GM12878 (cell line): Measurements from ENCODE around the gene PUS10. TPM values are rescaled to one million over a fixed set of nuclear protein-coding genes. Genes with fewer than 3 reads are reported as not detected.

Experiments
- ATAC-seq: fragments of 200-7000 bp; cut with Tn5 transposase; 3 replicates; pipeline ENCODE4 v1.9.1; 2020; ENCODE audit warnings: mild to moderate bottlenecking, moderate library complexity
- BruUV-seq: library from RNA; stranded (reverse); fragments of 400-500 nt; replicated peaks from 2 replicates; lab custom pipeline; 2021; lab: Mats Ljungman, UMichigan
- CTCF ChIA-PET: fragments of 300-600 bp; sonication (Branson Sonifier 250); formaldehyde crosslinking; extraction: SDS; loops from one replicate; lab custom pipeline; 2021; ENCODE audit warnings: inconsistent platforms; lab: Yijun Ruan, JAX
- POLR2A ChIA-PET: fragments of 350-600 bp; formaldehyde crosslinking; extraction: SDS; loops from one replicate; lab custom pipeline; 2021; ENCODE audit warnings: inconsistent platforms; lab: Charles Lee
- RAD21 ChIA-PET: fragments of 300-600 bp; sonication (Branson Sonifier 250); formaldehyde crosslinking; loops from one replicate; lab custom pipeline; 2023; ENCODE audit warnings: antibody characterized with exemption; ENCODE audit not compliant: unreplicated experiment; lab: Charles Lee
- SMC1A ChIA-PET: fragments of 300-600 bp; sonication (Branson Sonifier 250); formaldehyde crosslinking; loops from one replicate; lab custom pipeline; 2023; ENCODE audit not compliant: unreplicated experiment, uncharacterized antibody; lab: Charles Lee
- DNase-seq: peaks from one replicate; pipeline ENCODE4 v3.0.0-alpha.2; 2011; ENCODE audit warnings: low read depth, low spot score
- FAIRE-seq: peaks from 3 replicates; lab custom pipeline; 2011; peaks lifted over from hg19 to GRCh38; lab: Jason Lieb, UNC
- H2AFZ ChIP-seq: 2 replicates; pipeline ENCODE4 v1.6.0; 2011; ENCODE audit warnings: low read depth, low read length, control low read depth; ENCODE audit not compliant: control insufficient read depth
- H3K27ac ChIP-seq: 2 replicates; pipeline ENCODE4 v1.5.1; 2011; ENCODE audit warnings: control low read depth; ENCODE audit not compliant: control insufficient read depth, insufficient read depth
- H3K27me3 ChIP-seq, 2 experiments: replicated peaks in 1 of 2; 2 replicates each; pipeline versions ENCODE4 v1.6.0 to v1.6.1; 2011; ENCODE audit warnings: low read length in 1 of 2; ENCODE audit not compliant: control insufficient read depth in 2 of 2, insufficient read depth in 2 of 2
- H3K36me3 ChIP-seq, 2 experiments: 2 replicates each; pipeline ENCODE4 v1.5.1; 2011; ENCODE audit warnings: low read length in 1 of 2; ENCODE audit not compliant: control insufficient read depth in 2 of 2, insufficient read depth in 2 of 2
- H3K4me1 ChIP-seq: 2 replicates; pipeline ENCODE4 v1.6.1; 2011; ENCODE audit warnings: mild to moderate bottlenecking, low read length, moderate library complexity, mixed read lengths; ENCODE audit not compliant: control insufficient read depth, insufficient read depth
- H3K4me2 ChIP-seq: 2 replicates; pipeline ENCODE4 v1.6.0; 2011; ENCODE audit warnings: control low read depth; ENCODE audit not compliant: control insufficient read depth, insufficient read depth
- H3K4me3 ChIP-seq: fragments of 200-600 bp; sonication (generic); 2 replicates; pipeline ENCODE4 v1.5.1; 2016
- H3K79me2 ChIP-seq: 2 replicates; pipeline ENCODE4 v1.6.0; 2011; ENCODE audit warnings: low read length; ENCODE audit not compliant: control insufficient read depth, insufficient read depth
- H3K9ac ChIP-seq: 2 replicates; pipeline ENCODE4 v1.8.0; 2011; ENCODE audit warnings: low read length, control low read depth, mixed read lengths; ENCODE audit not compliant: control insufficient read depth, insufficient read depth
- H3K9me3 ChIP-seq: replicated peaks from 3 replicates; pipeline ENCODE4 v1.5.1; 2011; ENCODE audit warnings: mild to moderate bottlenecking, low read length; ENCODE audit not compliant: control insufficient read depth, insufficient read depth
- H4K20me1 ChIP-seq: 2 replicates; pipeline ENCODE4 v1.6.0; 2011; ENCODE audit not compliant: control insufficient read depth, insufficient read depth
- CHD1 ChIP-seq: IDR thresholded peaks from 2 replicates; pipeline ENCODE4 v1.6.1; 2012; ENCODE audit warnings: low read depth, low read length, improper control_type of control experiment
- EZH2 ChIP-seq: IDR thresholded peaks from 2 replicates; pipeline ENCODE4 v1.6.1; 2012; ENCODE audit warnings: low read depth, mild to moderate bottlenecking, control low read depth, inconsistent platforms, low read length, borderline replicate concordance; ENCODE audit not compliant: control insufficient read depth
- POU2F2 ChIP-seq: IDR thresholded peaks from 3 replicates; pipeline ENCODE4 v1.6.1; 2011; ENCODE audit warnings: low read depth, mild to moderate bottlenecking, low read length, borderline replicate concordance
- RUNX3 ChIP-seq: IDR thresholded peaks from 2 replicates; pipeline ENCODE4 v1.6.1; 2012; ENCODE audit warnings: low read length, inconsistent platforms
- SKIL ChIP-seq: fragments of 450-650 bp; IDR thresholded peaks from 2 replicates; pipeline ENCODE4 v1.6.1; 2017; ENCODE audit warnings: mild to moderate bottlenecking, low read depth, inconsistent platforms; ENCODE audit not compliant: poor library complexity, severe bottlenecking
- SMARCA5 ChIP-seq: fragments of 450-650 bp; IDR thresholded peaks from 2 replicates; pipeline ENCODE4 v1.6.1; 2017; ENCODE audit warnings: mild to moderate bottlenecking
- SP1 ChIP-seq: IDR thresholded peaks from one replicate; pipeline ENCODE4 v1.6.1; 2011; ENCODE audit warnings: low read depth, low read length
- SUZ12 ChIP-seq: fragments of 200-600 bp; sonication (generic); IDR thresholded peaks from one replicate; pipeline ENCODE4 v1.6.1; 2018; ENCODE audit warnings: antibody characterized with exemption, mild to moderate bottlenecking; ENCODE audit not compliant: unreplicated experiment
- TBL1XR1 ChIP-seq: IDR thresholded peaks from 2 replicates; pipeline ENCODE4 v1.6.1; 2012; ENCODE audit warnings: low read depth, low read length, improper control_type of control experiment
- USF1 ChIP-seq: IDR thresholded peaks from 2 replicates; pipeline ENCODE4 v1.6.1; 2011; ENCODE audit warnings: borderline replicate concordance, low read depth, mild to moderate bottlenecking, moderate library complexity, mixed read lengths, low read length; ENCODE audit not compliant: insufficient read depth; ENCODE audit errors: extremely low read length
- WGBS: methylation state at CpG from one replicate; pipeline ENCODE4 v1.1.6; 2016; ENCODE audit warnings: low lambda C conversion rate; ENCODE audit not compliant: insufficient replicate concordance, insufficient coverage; ENCODE audit errors: missing lambda C conversion rate; 5-methylcytosine and 5-hydroxymethylcytosine counted together
- in situ Hi-C: fragments of 300-500 bp; cut with MboI; formaldehyde crosslinking; loops from 9 replicates; pipeline ENCODE4 v1.14.3; 2018; ENCODE audit warnings: mixed read lengths
- intact Hi-C: fragments of 100-400 bp; cut with micrococcal nuclease; formaldehyde crosslinking; loops from one replicate; pipeline ENCODE4 v1.14.2; 2022; ENCODE audit not compliant: unreplicated experiment
- polyA plus RNA-seq, 11 experiments: library from polyadenylated mRNA; depleted of rRNA in 4 of 11; unstranded in 6 of 11; stranded (reverse) in 5 of 11; fragments of >200 nt; fragmentation: Nextera tagmentation in 4 of 11; fragmentation: Illumina TruSeq in 1 of 11; extraction: Ambion mirVana in 4 of 11; extraction: Trizol in 1 of 11; gene quantifications; 1 replicate in 1 of 11; 2 replicates in 10 of 11; pipeline versions ENCODE4 v1.2.1 to v1.2.3, GENCODE V29; 2011 to 2016; ENCODE audit warnings: inconsistent platforms in 2 of 11, missing spikeins in 2 of 11, low read depth in 1 of 11
- total RNA-seq, 4 experiments: library from RNA; depleted of rRNA in 3 of 4; stranded (reverse); fragments of >200 nt in 3 of 4; fragmentation: Illumina TruSeq in 1 of 4; extraction: Trizol in 1 of 4; gene quantifications; 2 replicates each; pipeline versions ENCODE4 v1.2.1 to v1.2.3, GENCODE V29; 2013 to 2021
- TF ChIP-seq, protein P1 (sequence below): fragments of 450-650 bp; IDR thresholded peaks from 2 replicates; pipeline ENCODE4 v1.6.1; 2018; ENCODE audit warnings: mild to moderate bottlenecking, low read depth, moderate library complexity; ENCODE audit not compliant: partially characterized antibody
- TF ChIP-seq, protein P2 (sequence below): fragments of 450-650 bp; IDR thresholded peaks from 2 replicates; pipeline ENCODE4 v1.6.1; 2016; ENCODE audit warnings: mild to moderate bottlenecking

The PUS10 gene
- total and polyA plus RNA-seq, 10 of the 15 experiments (the other 5 are each of a cell fraction or from before 2014, with no cell fraction given) = 9.1 to 17.0 (median 13.0) TPM

- TF ChIP-seq, protein P1, sequence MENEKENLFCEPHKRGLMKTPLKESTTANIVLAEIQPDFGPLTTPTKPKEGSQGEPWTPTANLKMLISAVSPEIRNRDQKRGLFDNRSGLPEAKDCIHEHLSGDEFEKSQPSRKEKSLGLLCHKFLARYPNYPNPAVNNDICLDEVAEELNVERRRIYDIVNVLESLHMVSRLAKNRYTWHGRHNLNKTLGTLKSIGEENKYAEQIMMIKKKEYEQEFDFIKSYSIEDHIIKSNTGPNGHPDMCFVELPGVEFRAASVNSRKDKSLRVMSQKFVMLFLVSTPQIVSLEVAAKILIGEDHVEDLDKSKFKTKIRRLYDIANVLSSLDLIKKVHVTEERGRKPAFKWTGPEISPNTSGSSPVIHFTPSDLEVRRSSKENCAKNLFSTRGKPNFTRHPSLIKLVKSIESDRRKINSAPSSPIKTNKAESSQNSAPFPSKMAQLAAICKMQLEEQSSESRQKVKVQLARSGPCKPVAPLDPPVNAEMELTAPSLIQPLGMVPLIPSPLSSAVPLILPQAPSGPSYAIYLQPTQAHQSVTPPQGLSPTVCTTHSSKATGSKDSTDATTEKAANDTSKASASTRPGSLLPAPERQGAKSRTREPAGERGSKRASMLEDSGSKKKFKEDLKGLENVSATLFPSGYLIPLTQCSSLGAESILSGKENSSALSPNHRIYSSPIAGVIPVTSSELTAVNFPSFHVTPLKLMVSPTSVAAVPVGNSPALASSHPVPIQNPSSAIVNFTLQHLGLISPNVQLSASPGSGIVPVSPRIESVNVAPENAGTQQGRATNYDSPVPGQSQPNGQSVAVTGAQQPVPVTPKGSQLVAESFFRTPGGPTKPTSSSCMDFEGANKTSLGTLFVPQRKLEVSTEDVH = no peak
- TF ChIP-seq POU2F2 = no peak
- no peak for TF ChIP-seq TBL1XR1
- TF ChIP-seq SMARCA5 = no peak
- TF ChIP-seq SP1 = no peak
- TF ChIP-seq CHD1 = no peak
- TF ChIP-seq SUZ12 = no peak
- TF ChIP-seq, all 136 proteins: peak for 0
Observed at GRCh38 chr2:60934165-60934722, 83.8 kb downstream of the PUS10 start (continued).

GRCh38 chr2:60932954-60933353 lies 85.1 kb downstream of the PUS10 start:
- POLR2A ChIA-PET = no interaction called here
- H3K4me1 ChIP-seq = no peaks in the 10 kb centered on the region
- TF ChIP-seq SKIL (no peak), USF1 (no peak), EZH2 (no peak), RUNX3 (peak; percentile 25; the same call in 1 of the 2 replicates), SUZ12 (no peak)
- TF ChIP-seq, protein P2, sequence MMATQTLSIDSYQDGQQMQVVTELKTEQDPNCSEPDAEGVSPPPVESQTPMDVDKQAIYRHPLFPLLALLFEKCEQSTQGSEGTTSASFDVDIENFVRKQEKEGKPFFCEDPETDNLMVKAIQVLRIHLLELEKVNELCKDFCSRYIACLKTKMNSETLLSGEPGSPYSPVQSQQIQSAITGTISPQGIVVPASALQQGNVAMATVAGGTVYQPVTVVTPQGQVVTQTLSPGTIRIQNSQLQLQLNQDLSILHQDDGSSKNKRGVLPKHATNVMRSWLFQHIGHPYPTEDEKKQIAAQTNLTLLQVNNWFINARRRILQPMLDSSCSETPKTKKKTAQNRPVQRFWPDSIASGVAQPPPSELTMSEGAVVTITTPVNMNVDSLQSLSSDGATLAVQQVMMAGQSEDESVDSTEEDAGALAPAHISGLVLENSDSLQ = no peak
- DNase-seq = no peak
- no peaks in the 10 kb centered on the region for H3K27me3 ChIP-seq
- FAIRE-seq = no peak
- no peaks in the 10 kb centered on the region; the same call in 2 of the 3 replicates for H3K9me3 ChIP-seq
- H2AFZ ChIP-seq = no peak overlapping the region
- no peaks in the 10 kb centered on the region for H4K20me1 ChIP-seq
- H3K36me3 ChIP-seq = peaks cover 0 to 3% of the 10 kb centered on the region in 2 experiments; a peak in 3 of 4 replicates
- H3K4me3 ChIP-seq = no peak overlapping the region
- CTCF ChIA-PET = interaction anchor here (1.4 to 1.5 kb wide), 2 partner anchors 10 to 14 kb away, joined by 3 to 5 read pairs; no protein-coding TSS in a partner anchor
- RAD21 ChIA-PET = no interaction called here
- in situ Hi-C loops = no loop called here
- H3K27ac ChIP-seq = no peak overlapping the region
- intact Hi-C loops = no loop called here
- BruUV-seq = no TSS peak
- H3K79me2 ChIP-seq = no peaks in the 10 kb centered on the region
- no peak overlapping the region for H3K4me2 ChIP-seq
- H3K9ac ChIP-seq = no peak overlapping the region
- SMC1A ChIA-PET = no interaction called here
- peak; percentile 27; the same call in 2 of the 3 replicates for ATAC-seq
- 67% methylated on average over 3 of the region's 3 CpGs for WGBS
